PC-9 (cell line): ENCODE measurements around the gene MB. TPM values are rescaled to one million over a fixed set of nuclear protein-coding genes. Genes with fewer than 3 reads are reported as not detected.

Experiments used
- BruUV-seq: library from RNA; stranded (reverse); fragments of 400-500 nt; replicated peaks from 2 replicates; lab custom pipeline; 2021; lab: Mats Ljungman, UMichigan
- CTCF ChIA-PET: fragments of 300-600 bp; sonication (Branson Sonifier 250); formaldehyde crosslinking; loops from one replicate; lab custom pipeline; 2022; ENCODE audit warnings: antibody characterized with exemption; lab: Charles Lee
- POLR2A ChIA-PET: fragments of 300-600 bp; sonication (Branson Sonifier 250); formaldehyde crosslinking; loops from one replicate; lab custom pipeline; 2022; ENCODE audit warnings: antibody characterized with exemption; ENCODE audit not compliant: unreplicated experiment; lab: Charles Lee
- DNase-seq, 2 experiments: peaks; one replicate each; pipeline versions ENCODE4 v3.0.0 to v3.0.0-alpha.2; 2015 to 2022; ENCODE audit warnings: mixed read lengths in 1 of 2
- H2AFZ ChIP-seq: fragments of 200-600 bp; sonication (generic); 2 replicates; pipeline ENCODE4 v1.8.1; 2017; ENCODE audit warnings: antibody characterized with exemption
- H3F3A ChIP-seq: fragments of 200-600 bp; sonication (generic); 2 replicates; pipeline ENCODE4 v1.8.1; 2017; ENCODE audit warnings: antibody characterized with exemption, mild to moderate bottlenecking, low read depth; ENCODE audit not compliant: insufficient read depth
- H3K27ac ChIP-seq: fragments of 200-600 bp; sonication (generic); 2 replicates; pipeline ENCODE4 v1.6.1; 2016; ENCODE audit warnings: mixed run types
- H3K27me3 ChIP-seq: fragments of 200-600 bp; sonication (generic); 2 replicates; pipeline ENCODE4 v1.6.1; 2016; ENCODE audit warnings: low read depth, mixed run types; ENCODE audit not compliant: insufficient read depth
- H3K36me3 ChIP-seq: fragments of 200-600 bp; sonication (generic); 2 replicates; pipeline ENCODE4 v1.6.1; 2016; ENCODE audit warnings: low read depth, mixed run types
- H3K4me1 ChIP-seq: fragments of 200-600 bp; sonication (generic); replicated peaks from 2 replicates; pipeline ENCODE4 v1.6.1; 2016; ENCODE audit warnings: mixed run types; ENCODE audit not compliant: insufficient read depth
- H3K4me2 ChIP-seq: fragments of 200-600 bp; sonication (generic); 2 replicates; pipeline ENCODE4 v1.6.1; 2017; ENCODE audit warnings: mixed run types
- H3K4me3 ChIP-seq: fragments of 200-600 bp; sonication (generic); 2 replicates; pipeline ENCODE4 v1.6.1; 2016; ENCODE audit warnings: mixed run types
- H3K79me2 ChIP-seq: fragments of 200-600 bp; sonication (generic); 2 replicates; pipeline ENCODE4 v1.6.1; 2017; ENCODE audit warnings: low read depth, mixed run types
- H3K9me2 ChIP-seq: fragments of 200-600 bp; sonication (generic); 2 replicates; pipeline ENCODE4 v1.8.1; 2017; ENCODE audit warnings: mild to moderate bottlenecking; ENCODE audit not compliant: insufficient read depth
- H3K9me3 ChIP-seq: fragments of 200-600 bp; sonication (generic); 2 replicates; pipeline ENCODE4 v1.8.1; 2016; ENCODE audit warnings: low read depth; ENCODE audit not compliant: insufficient read depth
- H4K20me1 ChIP-seq: fragments of 200-600 bp; sonication (generic); 2 replicates; pipeline ENCODE4 v1.8.1; 2017; ENCODE audit not compliant: insufficient read depth
- EZH2 ChIP-seq: fragments of 200-600 bp; sonication (generic); IDR thresholded peaks from 2 replicates; pipeline ENCODE4 v1.8.0; 2017; ENCODE audit warnings: antibody characterized with exemption, low read depth
- intact Hi-C: fragments of 100-400 bp; cut with micrococcal nuclease; formaldehyde crosslinking; loops from one replicate; pipeline ENCODE4 v1.10.0; 2022; ENCODE audit not compliant: unreplicated experiment
- total RNA-seq: library from RNA; stranded (reverse); gene quantifications from 2 replicates; pipeline ENCODE4 v1.2.3, GENCODE V29; 2021
- TF ChIP-seq, protein P1 (sequence below): fragments of 200-600 bp; sonication (generic); conservative IDR thresholded peaks from 2 replicates; pipeline ENCODE4 v1.6.1; 2017; ENCODE audit warnings: mixed run types, antibody characterized with exemption, mild to moderate bottlenecking, moderate library complexity

MB gene
- total RNA-seq, 1 experiment from 2014 or later, result 5.0 TPM

DNA sequence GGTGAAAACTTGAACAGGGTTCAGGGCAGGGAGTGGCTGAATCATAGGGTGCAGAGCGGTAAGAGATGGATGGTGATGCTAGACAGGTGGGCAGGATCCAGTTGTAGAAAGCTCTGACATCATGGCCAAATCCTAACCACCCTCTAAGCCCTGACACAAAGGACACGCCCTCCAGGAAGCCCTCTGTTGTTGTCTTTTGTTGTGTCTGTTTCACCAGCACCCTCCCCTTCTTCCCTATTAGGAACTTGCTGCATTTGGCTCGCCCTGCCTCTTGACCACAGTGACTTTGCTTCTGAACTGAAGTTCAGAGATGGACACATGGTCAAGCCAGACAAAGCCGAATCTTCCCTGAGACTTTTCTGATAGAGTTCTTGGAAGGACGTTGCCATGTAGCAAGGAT is 16.9 kb upstream of the MB start:
- Histone ChIP-seq H3F3A (peaks cover 22% of the 10 kb centered on the region), H3K27me3 (no peaks in the 10 kb centered on the region), H2AFZ (no peak overlapping the region), H3K27ac (no peak overlapping the region), H3K79me2 (no peaks in the 10 kb centered on the region), H3K36me3 (no peaks in the 10 kb centered on the region), H3K9me3 (no peaks in the 10 kb centered on the region), H3K4me2 (no peak overlapping the region), H3K4me1 (peaks cover 20% of the 10 kb centered on the region), H3K9me2 (no peaks in the 10 kb centered on the region), H4K20me1 (no peaks in the 10 kb centered on the region), H3K4me3 (no peak overlapping the region)
- POLR2A ChIA-PET, result no interaction called here
- no TSS peak for BruUV-seq
- DNase-seq, result no peak
- TF ChIP-seq EZH2, result no peak
- TF ChIP-seq, protein P1, sequence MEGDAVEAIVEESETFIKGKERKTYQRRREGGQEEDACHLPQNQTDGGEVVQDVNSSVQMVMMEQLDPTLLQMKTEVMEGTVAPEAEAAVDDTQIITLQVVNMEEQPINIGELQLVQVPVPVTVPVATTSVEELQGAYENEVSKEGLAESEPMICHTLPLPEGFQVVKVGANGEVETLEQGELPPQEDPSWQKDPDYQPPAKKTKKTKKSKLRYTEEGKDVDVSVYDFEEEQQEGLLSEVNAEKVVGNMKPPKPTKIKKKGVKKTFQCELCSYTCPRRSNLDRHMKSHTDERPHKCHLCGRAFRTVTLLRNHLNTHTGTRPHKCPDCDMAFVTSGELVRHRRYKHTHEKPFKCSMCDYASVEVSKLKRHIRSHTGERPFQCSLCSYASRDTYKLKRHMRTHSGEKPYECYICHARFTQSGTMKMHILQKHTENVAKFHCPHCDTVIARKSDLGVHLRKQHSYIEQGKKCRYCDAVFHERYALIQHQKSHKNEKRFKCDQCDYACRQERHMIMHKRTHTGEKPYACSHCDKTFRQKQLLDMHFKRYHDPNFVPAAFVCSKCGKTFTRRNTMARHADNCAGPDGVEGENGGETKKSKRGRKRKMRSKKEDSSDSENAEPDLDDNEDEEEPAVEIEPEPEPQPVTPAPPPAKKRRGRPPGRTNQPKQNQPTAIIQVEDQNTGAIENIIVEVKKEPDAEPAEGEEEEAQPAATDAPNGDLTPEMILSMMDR, result no peak
- CTCF ChIA-PET, result no interaction called here
- intact Hi-C loops, result no loop called here

DNA sequence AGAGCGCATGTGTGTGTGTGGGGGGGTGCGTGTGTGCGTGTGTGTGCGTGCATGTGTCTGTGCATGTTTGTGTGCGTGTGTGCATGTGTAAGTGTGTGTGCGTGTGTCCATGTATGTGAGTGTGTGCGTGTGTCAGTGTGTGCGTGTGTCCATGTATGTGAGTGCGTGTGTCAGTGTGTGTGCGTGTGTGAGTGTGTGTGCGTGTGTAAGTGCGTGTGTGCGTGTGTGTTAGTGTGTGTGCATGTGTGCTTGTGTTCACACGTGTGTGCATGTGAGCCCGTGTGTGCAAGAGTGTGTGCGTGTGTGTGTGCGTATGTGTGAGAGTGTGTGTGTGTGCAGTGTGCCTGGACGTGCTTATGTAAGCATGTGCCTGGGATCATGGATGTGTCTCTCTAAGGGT is 16.4 kb upstream of the MB start:
- ChIA-PET POLR2A (no interaction called here), CTCF (no interaction called here)
- Histone ChIP-seq H3K79me2 (no peaks in the 10 kb centered on the region), H3K27me3 (no peaks in the 10 kb centered on the region), H3K4me3 (no peak overlapping the region), H3K27ac (no peak overlapping the region), H4K20me1 (no peaks in the 10 kb centered on the region), H2AFZ (no peak overlapping the region), H3K4me1 (peaks cover 25% of the 10 kb centered on the region), H3K4me2 (no peak overlapping the region), H3K9me3 (no peaks in the 10 kb centered on the region), H3K36me3 (no peaks in the 10 kb centered on the region), H3K9me2 (no peaks in the 10 kb centered on the region), H3F3A (peaks cover 27% of the 10 kb centered on the region)
- intact Hi-C loops, result no loop called here
- TF ChIP-seq, protein P1, result no peak
- TF ChIP-seq EZH2, result no peak
- BruUV-seq, result no TSS peak
- no peak for DNase-seq

DNA sequence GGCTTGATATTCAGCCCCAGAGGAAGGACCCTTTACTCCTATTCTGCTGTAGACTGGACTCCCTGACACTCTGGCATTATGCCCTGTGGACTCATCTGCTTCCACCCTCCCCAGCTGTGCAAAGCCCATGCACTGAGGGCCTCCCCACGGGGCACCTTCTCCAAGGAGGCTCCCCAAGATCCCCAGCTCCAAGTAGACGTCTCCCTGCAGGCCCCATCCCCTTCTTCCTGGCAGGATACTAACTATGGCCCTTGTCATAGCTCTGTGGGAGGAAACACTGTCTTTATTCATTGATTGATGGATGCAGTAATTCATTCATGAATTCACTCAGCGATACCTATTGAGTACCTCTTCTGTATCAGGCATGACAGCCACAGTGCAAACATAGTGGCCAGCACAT is 15.8 kb upstream of the MB start:
- no TSS peak for BruUV-seq

More for the DNA sequence above, 15.8 kb upstream of the MB start:
- Histone ChIP-seq H3F3A (peaks cover 32% of the 10 kb centered on the region), H3K4me3 (no peak overlapping the region), H2AFZ (no peak overlapping the region), H4K20me1 (no peaks in the 10 kb centered on the region), H3K36me3 (no peaks in the 10 kb centered on the region), H3K4me1 (peaks cover 28% of the 10 kb centered on the region), H3K27ac (no peak overlapping the region), H3K4me2 (no peak overlapping the region), H3K79me2 (no peaks in the 10 kb centered on the region), H3K9me2 (no peaks in the 10 kb centered on the region), H3K9me3 (no peaks in the 10 kb centered on the region), H3K27me3 (no peaks in the 10 kb centered on the region)
- intact Hi-C loops, result no loop called here
- CTCF ChIA-PET, result no interaction called here
- POLR2A ChIA-PET, result no interaction called here
- DNase-seq, result no peak
- TF ChIP-seq EZH2, result no peak
- TF ChIP-seq, protein P1, result no peak
